Spinal cord (tissue), 10 donors: ENCODE measurements around the gene IL7R. TPM values are rescaled to one million over a fixed set of nuclear protein-coding genes. Genes with fewer than 3 reads are reported as not detected.
"Not testable (repeated sequence)": the region's sequence is repeated elsewhere in the genome, so short reads cannot be mapped to it uniquely, and the experiment has no call there.

Source experiments
- DNase-seq, 6 donors: peaks; one replicate each; pipeline versions ENCODE4 v3.0.0 to v3.0.0-alpha.2; 2013 to 2015; ENCODE audit warnings: low spot score in 6 of 6, low read depth in 4 of 6
- H3K27ac ChIP-seq: one replicate; pipeline ENCODE4 v1.5.1; 2013; ENCODE audit warnings: low read depth, low read length, control low read depth
- H3K27me3 ChIP-seq: one replicate; pipeline ENCODE4 v1.6.1; 2013; ENCODE audit warnings: low read length; ENCODE audit not compliant: control insufficient read depth, insufficient read depth
- H3K36me3 ChIP-seq: one replicate; pipeline ENCODE4 v1.6.1; 2013; ENCODE audit warnings: low read length; ENCODE audit not compliant: control insufficient read depth, insufficient read depth
- H3K4me1 ChIP-seq: one replicate; pipeline ENCODE4 v1.6.1; 2013; ENCODE audit warnings: low read length; ENCODE audit not compliant: control insufficient read depth, insufficient read depth
- H3K4me3 ChIP-seq: one replicate; pipeline ENCODE4 v1.5.1; 2013; ENCODE audit warnings: low read depth, low read length, control low read depth
- H3K9me3 ChIP-seq: one replicate; pipeline ENCODE4 v1.6.1; 2013; ENCODE audit warnings: low read length; ENCODE audit not compliant: control insufficient read depth, insufficient read depth
- WGBS: methylation state at CpG from one replicate; pipeline ENCODE4 v1.1.5; 2013; ENCODE audit warnings: missing lambda C conversion rate; ENCODE audit not compliant: insufficient coverage; 5-methylcytosine and 5-hydroxymethylcytosine counted together
- polyA plus RNA-seq, 2 donors: library from polyadenylated mRNA; unstranded; fragments of 120-200 nt; gene quantifications; one replicate each; pipeline ENCODE4 v1.2.1, GENCODE V29; 2013; ENCODE audit not compliant: insufficient read length in 2 of 2
- total RNA-seq, 2 donors: library from RNA; depleted of rRNA in 1 of 2; stranded (reverse); fragments of 120-200 nt in 1 of 2; fragments of >200 nt in 1 of 2; gene quantifications; one replicate each; pipeline versions ENCODE4 v1.2.3 to v1.2.4, GENCODE V29; 2013 to 2014
- donor health status: healthy.

Gene IL7R
- total and polyA plus RNA-seq, 4 donors = 0.50 to 2.1 (median 1.5) TPM

- H3K9me3 ChIP-seq = no peaks in the 10 kb centered on the region
- no peak overlapping the region for H3K4me3 ChIP-seq
- no peak for DNase-seq
- H3K27me3 ChIP-seq = no peaks in the 10 kb centered on the region
- H3K4me1 ChIP-seq = no peaks in the 10 kb centered on the region
- H3K27ac ChIP-seq = no peak overlapping the region
- WGBS = 100% methylated on average over 1 of the region's 1 CpG
- no peaks in the 10 kb centered on the region for H3K36me3 ChIP-seq
Measured at GRCh38 chr5:35880156-35880555, 23.5 kb downstream of the IL7R start.

GRCh38 chr5:35881758-35882157, 25.1 kb downstream of the IL7R start:
- H3K9me3 ChIP-seq = no peaks in the 10 kb centered on the region
- 43% methylated on average over 1 of the region's 2 CpGs for WGBS

DNA sequence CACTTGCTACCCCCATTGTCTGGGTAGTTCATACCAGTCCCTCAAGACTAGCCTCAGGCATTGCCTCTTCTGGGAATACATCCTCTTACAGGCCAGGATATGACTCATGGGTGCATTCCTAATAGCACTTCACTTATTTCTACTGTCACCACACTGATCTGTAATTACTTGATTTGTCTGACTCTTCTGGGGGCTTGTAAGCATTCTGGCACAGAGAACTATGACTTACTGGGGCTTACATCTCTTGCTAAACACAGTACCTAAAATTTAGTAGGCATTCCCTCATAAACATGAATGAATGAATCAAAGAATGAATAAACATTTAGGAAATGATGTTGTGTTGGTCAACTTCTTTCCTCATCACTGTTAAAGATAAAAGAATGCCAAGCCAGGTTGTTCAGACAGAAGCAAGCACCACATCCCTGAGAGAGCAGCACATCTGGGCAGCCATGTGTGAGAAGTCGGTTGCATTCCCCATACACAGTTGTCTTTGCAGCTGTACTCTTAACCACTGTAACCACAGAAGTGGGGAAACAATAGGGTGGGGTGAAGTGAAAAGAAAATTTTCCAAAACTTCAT, 27.6 kb downstream of the IL7R start:
- H3K36me3 ChIP-seq = no peaks in the 10 kb centered on the region
- no peaks in the 10 kb centered on the region for H3K27me3 ChIP-seq
- H3K4me1 ChIP-seq = no peaks in the 10 kb centered on the region
- no peak overlapping the region for H3K27ac ChIP-seq
- WGBS = no CpG with 5 or more reads among the region's 1 CpG
- no peak overlapping the region for H3K4me3 ChIP-seq
- no peaks in the 10 kb centered on the region for H3K9me3 ChIP-seq
- DNase-seq = no peak

More at GRCh38 chr5:35881758-35882157, 25.1 kb downstream of the IL7R start:
- H3K27ac ChIP-seq = no peak overlapping the region
- H3K4me1 ChIP-seq = no peaks in the 10 kb centered on the region
- no peak overlapping the region for H3K4me3 ChIP-seq
- DNase-seq = no peak
- H3K27me3 ChIP-seq = no peaks in the 10 kb centered on the region
- H3K36me3 ChIP-seq = no peaks in the 10 kb centered on the region

DNA sequence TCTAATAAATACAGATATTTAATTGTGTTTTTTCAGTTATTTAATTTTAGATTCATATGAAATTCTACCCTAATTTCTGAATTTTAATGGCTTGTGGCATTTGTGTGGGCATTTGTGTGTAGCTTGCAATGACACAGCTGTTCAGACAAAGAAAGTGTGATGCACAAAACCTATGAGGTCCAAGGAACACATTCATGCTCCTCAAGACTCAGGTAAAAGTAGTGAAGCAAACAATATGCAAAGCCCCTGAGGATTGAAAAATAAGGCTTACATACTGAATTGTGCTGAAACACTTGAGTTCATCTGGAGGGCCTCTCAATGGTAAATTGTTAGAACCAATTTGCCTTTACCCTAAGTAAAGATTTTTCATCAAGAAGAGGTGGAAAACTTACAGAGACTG, 28.1 kb downstream of the IL7R start:
- H3K27me3 ChIP-seq = no peaks in the 10 kb centered on the region
- no peaks in the 10 kb centered on the region for H3K36me3 ChIP-seq
- no peaks in the 10 kb centered on the region for H3K9me3 ChIP-seq
- H3K27ac ChIP-seq = no peak overlapping the region
- H3K4me1 ChIP-seq = no peaks in the 10 kb centered on the region
- no peak for DNase-seq
- H3K4me3 ChIP-seq = no peak overlapping the region

DNA sequence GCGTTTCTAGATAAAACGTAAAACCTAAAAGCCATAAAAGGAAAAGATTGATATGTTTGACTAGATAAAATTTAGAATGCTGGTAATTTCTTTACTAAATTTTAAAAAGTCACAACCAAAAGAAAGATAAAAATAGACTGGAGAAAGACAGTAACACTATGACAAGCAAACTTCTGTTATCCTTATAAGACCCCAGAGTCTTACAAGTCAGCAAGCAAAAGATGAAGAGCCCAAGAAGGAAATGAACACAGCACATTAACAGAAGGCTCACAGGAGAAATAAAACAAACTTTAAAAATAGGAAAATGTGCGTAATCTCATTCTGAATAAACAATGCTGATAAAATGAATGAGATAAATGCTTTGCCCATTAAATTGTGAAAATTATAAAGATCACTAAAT, 29.7 kb downstream of the IL7R start:
- DNase-seq = no peak
- Histone ChIP-seq H3K36me3 (no peaks in the 10 kb centered on the region), H3K27me3 (no peaks in the 10 kb centered on the region), H3K9me3 (peaks cover 1% of the 10 kb centered on the region), H3K4me3 (no peak overlapping the region), H3K27ac (no peak overlapping the region), H3K4me1 (no peaks in the 10 kb centered on the region)
- no CpG with 5 or more reads among the region's 3 CpGs for WGBS

DNA sequence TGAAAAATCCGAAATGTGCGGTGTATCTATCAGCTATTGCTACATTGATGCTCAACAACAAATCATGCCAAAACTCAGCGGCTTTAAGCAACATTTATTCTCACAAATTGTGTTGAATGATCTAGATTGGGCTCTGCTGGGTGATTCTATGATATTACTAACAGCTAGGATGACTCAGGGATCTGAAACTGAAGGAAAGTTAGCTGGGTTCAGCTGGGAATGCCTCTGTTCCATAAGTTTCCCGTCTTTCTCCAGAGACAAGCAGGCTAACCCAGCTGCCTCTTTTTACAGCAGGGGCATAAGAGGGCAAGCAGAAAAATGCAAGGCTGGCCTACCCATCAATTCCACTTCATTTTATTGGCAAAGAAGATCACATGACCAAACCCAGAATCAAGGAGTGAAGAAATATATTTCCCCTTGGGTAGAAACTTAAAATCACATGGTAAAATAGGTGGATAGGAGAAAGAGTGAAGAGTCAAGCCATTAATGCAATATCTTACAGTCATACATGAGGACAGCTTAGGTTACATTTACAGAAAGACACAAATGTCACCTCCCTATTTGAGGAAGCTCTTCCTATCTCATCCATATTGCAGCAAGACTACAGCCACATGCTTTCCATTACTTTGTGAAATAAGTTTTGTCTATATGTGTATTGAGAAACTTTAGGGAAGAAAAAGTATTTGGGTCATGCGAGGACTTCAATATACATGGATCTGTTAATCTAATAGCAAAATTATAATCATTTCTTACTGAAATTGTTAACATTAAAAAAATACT, 30.8 kb downstream of the IL7R start:
- H3K4me3 ChIP-seq = no peak overlapping the region
- H3K27me3 ChIP-seq = no peaks in the 10 kb centered on the region
- DNase-seq = no peak
- no peaks in the 10 kb centered on the region for H3K36me3 ChIP-seq
- no peaks in the 10 kb centered on the region for H3K4me1 ChIP-seq
- 50% methylated on average over 2 of the region's 5 CpGs for WGBS
- peaks cover 1% of the 10 kb centered on the region for H3K9me3 ChIP-seq
- H3K27ac ChIP-seq = no peak overlapping the region

GRCh38 chr5:35890021-35891020, 33.6 kb downstream of the IL7R start:
- no peak for DNase-seq
- Histone ChIP-seq H3K36me3 (no peaks in the 10 kb centered on the region), H3K4me1 (no peaks in the 10 kb centered on the region), H3K4me3 (no peak overlapping the region), H3K9me3 (peaks cover 1% of the 10 kb centered on the region), H3K27ac (no peak overlapping the region), H3K27me3 (no peaks in the 10 kb centered on the region)
- 77% methylated on average over 2 of the region's 5 CpGs for WGBS

- not testable (repeated sequence) for DNase-seq, H3K27me3 ChIP-seq, H3K4me1 ChIP-seq, H3K27ac ChIP-seq, H3K36me3 ChIP-seq, H3K9me3 ChIP-seq, H3K4me3 ChIP-seq
- WGBS = 98% methylated on average over 7 of the region's 23 CpGs
Measured at GRCh38 chr5:35892799-35893198, 36.1 kb downstream of the IL7R start.

DNA sequence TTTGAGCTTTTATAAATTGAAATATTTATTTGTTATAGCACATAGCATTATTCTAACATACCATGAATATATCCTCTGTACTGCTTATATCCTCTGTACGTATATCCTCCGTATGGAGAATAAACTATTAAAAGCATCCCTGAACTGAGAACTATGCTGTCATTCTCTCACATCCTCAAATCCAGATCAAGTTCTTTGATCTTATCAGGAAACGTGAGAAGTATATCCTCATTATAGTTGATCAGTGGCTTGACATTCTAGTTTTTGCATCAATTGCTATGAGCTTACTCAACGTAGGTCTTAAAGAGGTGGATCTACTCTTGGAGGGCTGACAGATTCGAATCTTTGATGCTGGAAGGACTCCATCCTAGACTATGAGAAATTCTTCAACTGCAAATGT, 37.4 kb downstream of the IL7R start:
- Histone ChIP-seq H3K4me1 (no peaks in the 10 kb centered on the region), H3K36me3 (no peaks in the 10 kb centered on the region), H3K9me3 (peaks cover 1% of the 10 kb centered on the region), H3K27me3 (no peaks in the 10 kb centered on the region), H3K27ac (no peak overlapping the region), H3K4me3 (no peak overlapping the region)
- no peak for DNase-seq
- WGBS = no CpG with 5 or more reads among the region's 5 CpGs
